ENCODE data around the gene SALL4.
"Not testable (repeated sequence)": the region's sequence is repeated elsewhere in the genome, so short reads cannot be mapped to it uniquely, and the experiment has no call there.

Gene SALL4

DNA sequence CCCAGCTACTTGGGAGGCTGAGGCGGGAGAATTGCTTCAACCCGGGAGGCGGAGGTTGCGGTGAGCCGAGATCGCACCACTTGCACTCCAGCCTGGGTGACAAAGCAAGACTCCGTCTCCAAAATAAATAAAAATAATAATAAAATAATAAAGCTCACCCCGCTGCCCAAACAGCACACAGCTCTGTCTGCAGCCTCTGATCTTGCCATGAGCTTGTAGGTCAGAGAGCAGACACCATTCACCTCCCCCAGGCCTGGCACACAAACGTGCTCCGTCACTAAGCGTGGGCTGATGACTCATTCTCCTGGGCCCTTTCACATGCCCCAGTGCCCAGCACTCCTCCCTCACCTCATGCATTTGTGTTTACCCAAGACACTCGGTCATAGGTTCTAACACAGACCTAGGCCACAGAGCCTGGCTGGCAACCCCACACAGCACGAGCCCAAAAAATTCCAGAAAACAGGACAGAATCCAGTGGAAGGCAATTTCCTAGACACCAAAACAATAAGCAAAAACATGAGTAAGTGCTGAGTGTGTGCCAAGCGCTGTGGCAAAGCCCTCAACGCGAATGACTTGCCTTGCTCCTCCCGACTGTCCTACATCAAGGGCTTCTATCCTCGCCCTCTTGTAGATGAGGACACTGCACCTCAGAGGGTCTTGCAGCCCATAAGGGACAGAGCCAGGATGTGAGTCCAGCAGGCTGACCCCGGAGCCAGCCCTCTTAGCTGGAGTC is 52.1 kb downstream of the SALL4 start:
- peak; percentile 78 for DNase-seq (ENCODE audit: low read depth)
- H3K4me3 ChIP-seq (ENCODE audit: control insufficient read depth, low read depth, low read length) = no peak overlapping the region
- no peak for TF ChIP-seq CTCF (IDR thresholded peaks at IDR 0.05; ENCODE audit: control insufficient read depth, insufficient read depth, low read depth, low read length, missing control alignments)

DNA sequence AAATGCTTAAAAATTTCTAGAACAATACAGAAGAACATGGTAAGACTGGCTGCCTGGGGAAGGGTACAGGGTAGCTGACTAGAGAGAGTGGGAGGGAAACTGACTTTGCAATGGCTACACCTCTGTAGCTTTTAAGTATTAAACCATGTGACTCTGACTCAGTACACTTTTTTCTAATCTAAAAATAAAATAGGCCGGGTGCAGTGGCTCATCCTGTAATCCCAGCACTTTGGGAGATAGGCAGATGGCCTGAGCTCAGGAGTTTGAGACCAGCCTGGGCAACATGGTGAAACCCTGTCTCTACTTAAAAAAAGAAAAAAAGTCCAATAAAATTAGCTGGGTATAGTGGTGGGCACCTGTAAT is 52.7 kb downstream of the SALL4 start:
- no peak for TF ChIP-seq CTCF (IDR thresholded peaks at IDR 0.05; ENCODE audit: control insufficient read depth, insufficient read depth, low read depth, low read length, missing control alignments)
- DNase-seq (ENCODE audit: low read depth) = no peak
- no peak overlapping the region for H3K4me3 ChIP-seq (ENCODE audit: control insufficient read depth, low read depth, low read length)

GRCh38 chr20:51747182-51747911 is 55.0 kb downstream of the SALL4 start:
- no peak for DNase-seq (ENCODE audit: low read depth)
- H3K4me3 ChIP-seq (ENCODE audit: control insufficient read depth, low read depth, low read length) = no peak overlapping the region
- no peak for TF ChIP-seq CTCF (IDR thresholded peaks at IDR 0.05; ENCODE audit: control insufficient read depth, insufficient read depth, low read depth, low read length, missing control alignments)

DNA sequence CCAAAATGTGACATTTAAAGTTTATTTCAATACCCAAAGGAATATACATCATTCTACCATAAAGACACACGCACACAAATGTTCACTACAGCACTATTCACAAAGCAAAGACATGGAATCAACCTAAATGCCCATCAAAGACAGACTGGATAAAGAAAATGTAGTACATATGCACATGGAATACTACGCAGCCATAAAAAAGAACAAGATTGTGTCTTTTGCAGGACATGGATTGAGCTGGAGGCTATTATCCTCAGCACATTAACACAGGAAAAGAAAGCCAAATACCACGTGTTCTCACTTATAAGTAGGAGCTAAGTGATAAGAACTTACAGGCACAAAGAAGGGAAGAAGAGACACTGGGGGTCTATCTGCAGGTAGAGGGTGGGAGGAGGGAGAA is 56.5 kb downstream of the SALL4 start:
- no peak for DNase-seq (ENCODE audit: low read depth)
- no peak for TF ChIP-seq CTCF (IDR thresholded peaks at IDR 0.05; ENCODE audit: control insufficient read depth, insufficient read depth, low read depth, low read length, missing control alignments)
- no peak overlapping the region for H3K4me3 ChIP-seq (ENCODE audit: control insufficient read depth, low read depth, low read length)

DNA sequence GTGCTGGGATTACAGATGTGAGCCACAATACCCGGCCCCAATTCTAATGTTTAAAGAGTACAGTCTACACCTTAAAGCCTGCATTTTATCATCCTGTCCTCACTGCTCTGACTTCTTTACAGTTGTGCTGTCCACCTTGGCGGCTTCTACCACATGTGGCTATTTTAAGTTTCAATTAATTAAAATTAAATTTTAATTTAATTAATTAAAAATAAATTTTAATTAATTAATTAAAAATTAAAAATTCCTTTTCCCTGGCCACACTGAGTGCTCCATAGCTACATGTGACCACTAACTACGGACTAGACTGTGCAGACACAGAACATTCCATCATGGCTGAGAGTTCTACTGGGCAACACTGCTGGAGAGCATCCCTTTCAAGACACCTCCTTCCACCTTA is 61.5 kb downstream of the SALL4 start:
- no peak overlapping the region for H3K4me3 ChIP-seq (ENCODE audit: control insufficient read depth, low read depth, low read length)
- no peak for DNase-seq (ENCODE audit: low read depth)
- TF ChIP-seq CTCF (IDR thresholded peaks at IDR 0.05; ENCODE audit: control insufficient read depth, insufficient read depth, low read depth, low read length, missing control alignments) = no peak

DNA sequence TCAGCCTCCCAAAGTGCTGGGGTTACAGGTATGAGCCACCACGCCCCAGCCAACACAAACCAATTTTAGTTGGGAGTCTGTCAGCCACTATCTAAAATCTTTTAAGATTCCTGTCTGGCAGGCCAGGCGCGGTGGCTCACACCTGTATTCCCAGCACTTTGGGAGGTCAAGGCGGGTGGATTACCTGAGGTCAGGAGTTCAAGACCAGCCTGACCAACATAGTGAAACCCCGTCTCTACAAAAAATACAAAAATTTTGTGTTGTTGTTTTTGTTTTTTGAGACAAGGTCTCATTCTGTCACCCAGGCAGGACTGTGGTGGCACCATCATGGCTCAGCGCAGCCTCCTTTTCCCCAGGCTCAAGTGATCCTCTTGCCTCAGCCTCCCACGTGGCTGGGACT is 62.0 kb downstream of the SALL4 start:
- not testable (repeated sequence) for DNase-seq (ENCODE audit: low read depth); H3K4me3 ChIP-seq (ENCODE audit: control insufficient read depth, low read depth, low read length)

- H3K4me3 ChIP-seq (ENCODE audit: control insufficient read depth, low read depth, low read length) = no peak overlapping the region
Observed at GRCh38 chr20:51739722-51740249, 62.5 kb downstream of the SALL4 start.

More at GRCh38 chr20:51739722-51740249, 62.5 kb downstream of the SALL4 start:
- no peak for DNase-seq (ENCODE audit: low read depth)
- no peak for TF ChIP-seq CTCF (IDR thresholded peaks at IDR 0.05; ENCODE audit: control insufficient read depth, insufficient read depth, low read depth, low read length, missing control alignments)

All from AG09309 (cell line).